Measurements from ENCODE around the gene COX14.
A peak's percentile ranks its signal among the peaks of the same experiment; 100 is the strongest.
"Not testable (repeated sequence)": the region's sequence is repeated elsewhere in the genome, so short reads cannot be mapped to it uniquely, and the experiment has no call there.

Gene COX14

DNA sequence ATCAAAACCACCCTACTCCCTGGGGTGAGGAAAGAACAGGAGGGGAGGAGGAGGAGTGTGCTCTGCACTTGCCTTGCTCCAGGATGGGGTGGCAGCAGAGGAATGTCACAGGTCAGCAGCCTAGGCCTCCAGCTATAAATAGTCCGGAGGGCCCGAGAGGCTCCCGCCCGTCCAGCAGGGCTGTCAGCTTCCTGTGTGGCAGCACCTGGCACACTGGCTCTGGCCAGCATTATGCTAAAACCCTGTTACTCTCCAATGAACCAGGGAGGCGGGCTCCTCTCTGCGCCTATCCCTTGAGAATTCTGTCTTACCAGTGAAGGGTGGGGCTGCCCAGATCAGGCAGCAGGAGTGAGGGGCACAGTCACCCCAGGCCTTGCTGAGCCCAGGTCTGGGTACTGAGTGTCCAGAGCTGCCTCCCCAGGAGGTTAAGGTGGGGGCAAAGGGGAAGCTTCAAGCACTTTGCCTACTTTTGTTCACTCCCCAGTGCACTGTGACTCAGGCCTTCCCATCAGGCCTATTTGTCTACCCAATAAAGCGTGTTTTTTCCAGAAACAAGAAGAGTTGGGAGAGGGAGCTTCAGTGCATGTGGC is 1.2 kb upstream of the COX14 start:
- peak in 1 of 2 experiments; percentile 13 for DNase-seq

DNA sequence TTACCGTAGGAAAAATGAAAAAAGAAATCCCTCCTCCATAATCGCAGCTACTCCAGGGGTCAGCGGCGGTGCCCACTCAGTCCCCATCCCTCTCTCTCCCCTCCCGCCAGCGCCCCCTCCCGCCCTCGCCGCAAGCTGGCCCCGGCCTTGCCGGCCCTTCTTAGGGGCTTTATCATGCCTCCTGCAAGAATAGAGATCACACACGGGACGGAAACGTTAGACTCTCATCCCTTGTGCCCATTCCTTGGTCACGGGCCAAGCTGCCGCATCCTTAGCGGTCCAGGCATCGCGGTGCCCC is 692 bp upstream of the COX14 start:
- no peak for DNase-seq

DNA sequence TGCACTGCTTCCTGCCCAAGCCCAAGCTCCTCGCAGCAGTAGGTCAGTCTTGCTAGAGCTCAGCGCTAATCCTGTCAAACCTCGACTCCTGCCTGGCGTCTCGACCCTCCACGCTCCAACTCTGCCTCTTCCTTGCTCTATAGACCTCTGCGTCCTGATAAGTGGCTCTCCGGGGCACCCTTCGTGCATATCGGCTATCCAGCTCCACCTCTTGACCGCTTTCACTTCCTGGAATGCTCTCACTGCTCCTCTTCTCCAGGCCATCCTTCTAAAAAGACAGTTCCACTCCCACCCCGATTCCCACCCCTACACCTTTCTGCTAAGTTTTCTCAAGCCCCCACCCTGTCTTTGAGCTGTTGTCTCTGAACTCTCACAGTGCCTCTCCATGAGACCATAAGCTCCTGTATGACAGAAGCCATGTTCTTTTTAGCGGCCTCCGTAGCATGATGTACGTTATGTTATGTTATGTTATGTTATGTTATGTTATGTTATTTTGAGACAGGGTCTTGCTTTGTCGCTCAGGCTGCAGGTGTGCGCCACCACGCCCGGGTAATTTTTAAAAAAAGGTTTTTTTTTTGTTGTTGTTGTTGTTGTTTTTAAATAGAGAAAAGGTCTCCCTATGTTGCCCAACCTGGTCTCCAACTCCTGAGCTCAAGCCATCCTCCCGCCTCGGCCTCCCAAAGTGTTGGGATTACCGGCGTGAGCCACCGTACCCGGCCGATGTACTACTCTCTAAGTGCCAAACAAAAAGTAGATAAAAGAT is 601 bp downstream of the COX14 start:
- DNase-seq, result no peak

DNA sequence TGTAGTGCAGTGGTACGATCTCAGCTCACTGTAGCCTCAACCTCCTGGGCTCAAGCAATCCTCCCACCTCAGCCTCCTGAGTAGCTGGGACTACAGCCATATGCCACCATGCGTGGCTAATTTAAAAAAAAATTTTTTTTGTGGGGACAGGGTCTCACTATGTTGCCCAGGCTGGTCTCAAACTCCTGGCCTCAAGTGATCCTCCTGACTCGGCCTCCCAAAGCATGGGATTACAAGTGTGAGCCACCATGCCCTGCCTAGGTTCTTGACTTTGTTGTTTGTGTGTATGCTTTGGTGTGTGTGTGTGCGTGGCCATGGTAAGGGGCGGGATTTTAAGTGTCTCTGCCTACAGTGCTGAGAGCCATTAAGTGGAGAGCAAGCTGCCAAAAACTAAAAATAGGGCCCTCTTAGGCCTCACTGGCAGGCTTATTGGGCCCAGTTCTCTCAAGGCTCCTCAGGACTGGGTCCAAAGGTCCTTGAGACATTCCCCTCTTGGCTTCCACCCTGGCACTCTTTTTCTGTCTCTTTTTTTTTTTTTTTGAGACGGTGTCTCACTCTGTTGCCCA is 5.1 kb downstream of the COX14 start:
- no peak for DNase-seq

DNA sequence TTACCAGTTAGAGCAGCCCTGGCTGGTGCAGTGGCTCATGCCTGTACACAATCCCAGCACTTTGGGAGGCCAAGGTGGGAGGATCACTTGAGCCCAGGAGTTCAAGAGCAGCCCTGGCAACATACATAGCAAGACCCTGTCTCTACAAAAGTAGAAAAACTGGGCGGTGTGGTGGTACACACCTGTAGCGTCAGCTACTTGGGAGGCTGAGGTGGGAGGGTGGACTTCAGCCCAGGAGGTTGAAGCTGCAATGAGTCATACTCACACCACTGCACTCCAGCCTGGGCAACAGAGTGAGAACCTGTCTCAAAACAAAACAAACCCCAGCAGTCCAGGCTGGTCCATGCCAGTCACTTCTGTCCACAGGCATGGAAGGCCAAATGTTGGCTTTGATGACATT is 7.4 kb downstream of the COX14 start:
- DNase-seq, result no peak

DNA sequence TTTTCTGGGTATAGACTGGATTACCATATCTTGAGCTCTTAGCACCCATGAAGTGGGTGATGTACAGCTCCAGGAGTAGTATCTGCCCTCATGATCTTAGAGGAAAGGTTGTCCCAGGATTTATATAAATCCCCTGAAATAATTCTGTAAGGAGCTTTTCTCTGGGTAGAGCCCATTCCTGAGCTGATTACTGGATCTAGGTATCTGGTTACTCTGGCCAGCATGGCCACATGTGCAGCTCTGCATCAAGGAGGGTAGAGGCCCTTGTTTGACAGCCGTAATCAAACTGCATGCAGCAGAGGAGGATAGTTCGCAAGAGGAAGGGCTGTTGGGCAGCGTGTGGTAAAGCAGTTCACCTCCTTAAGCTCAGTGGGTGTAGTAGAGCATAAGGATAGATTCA is 8.5 kb downstream of the COX14 start:
- no peak for DNase-seq

DNA sequence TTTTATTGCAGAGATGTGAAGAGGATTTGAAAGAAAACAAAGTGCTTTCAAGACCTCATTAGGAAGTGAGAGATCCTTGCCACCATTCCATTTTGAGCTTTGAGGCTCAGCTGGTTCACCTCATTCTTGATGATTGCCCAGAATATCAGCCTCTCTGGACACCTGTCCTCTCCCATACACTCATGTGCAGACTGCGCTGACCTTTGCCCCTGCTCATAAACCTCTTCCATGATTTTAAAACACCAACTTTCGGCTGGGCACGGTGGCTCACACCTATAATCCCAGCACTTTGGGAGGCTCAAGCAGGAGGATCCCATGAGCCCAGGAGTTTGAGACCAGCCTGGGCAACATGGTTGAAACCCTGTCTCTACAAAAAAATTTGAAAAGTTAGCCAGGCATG is 8.9 kb downstream of the COX14 start:
- no peak for DNase-seq

DNA sequence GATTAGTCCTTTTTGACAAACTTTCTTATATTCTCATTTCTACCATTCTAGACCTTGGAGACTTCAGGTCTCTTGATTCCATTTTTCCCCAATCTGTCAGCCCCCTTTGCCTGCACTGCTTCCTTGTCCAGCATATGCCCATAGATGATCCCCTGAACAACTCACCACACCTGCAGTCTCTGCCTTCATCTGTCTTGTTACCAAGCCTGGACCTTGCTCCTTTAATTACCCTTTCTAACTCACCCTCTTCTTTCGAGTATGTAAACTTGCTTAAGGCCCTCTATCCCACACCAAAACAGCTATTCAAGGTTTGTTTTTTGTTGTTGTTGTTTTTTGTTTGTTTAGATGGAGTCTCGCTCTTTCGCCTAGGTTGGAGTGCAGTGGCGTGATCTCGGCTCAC is 9.6 kb downstream of the COX14 start:
- no peak for DNase-seq

DNA sequence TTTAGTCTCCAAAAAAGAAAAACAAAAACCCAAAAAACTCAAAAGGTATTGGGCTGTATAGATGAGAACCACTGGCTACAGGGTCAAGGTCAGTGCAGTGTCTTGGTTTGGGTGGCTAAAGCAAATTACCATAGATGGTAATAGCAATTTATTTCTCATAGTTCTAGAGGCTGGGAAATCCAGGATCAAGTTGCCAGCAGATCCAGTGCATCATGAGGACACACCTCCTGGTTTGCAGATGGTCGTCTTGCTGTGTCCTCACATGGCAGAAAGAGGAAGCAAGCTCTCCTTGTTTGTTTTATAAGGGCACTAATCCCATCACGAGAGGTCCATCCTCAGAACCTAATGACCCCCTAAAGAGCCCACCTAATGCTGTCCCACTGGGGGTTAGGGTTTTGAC is 11.2 kb downstream of the COX14 start:
- DNase-seq, result no peak

DNA sequence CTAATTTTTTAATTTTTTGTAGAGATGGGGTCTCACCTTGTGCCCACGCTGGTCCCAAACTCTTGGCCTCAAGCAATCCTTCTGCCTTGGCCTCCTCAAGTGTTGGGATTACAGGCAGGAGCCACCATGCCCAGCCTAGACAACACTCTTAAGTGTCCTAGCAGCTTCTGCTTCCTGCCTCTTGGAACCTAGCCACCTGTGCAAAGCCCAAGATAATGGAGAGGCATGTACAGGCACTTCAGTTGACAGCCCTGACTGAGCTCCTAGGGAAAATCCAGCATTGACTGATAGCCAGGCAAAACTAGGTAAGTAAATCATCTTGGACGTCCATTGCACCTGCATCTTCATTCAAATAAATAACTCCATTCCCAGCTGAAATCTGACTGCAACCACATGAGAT is 15.5 kb downstream of the COX14 start:
- no peak for DNase-seq

DNA sequence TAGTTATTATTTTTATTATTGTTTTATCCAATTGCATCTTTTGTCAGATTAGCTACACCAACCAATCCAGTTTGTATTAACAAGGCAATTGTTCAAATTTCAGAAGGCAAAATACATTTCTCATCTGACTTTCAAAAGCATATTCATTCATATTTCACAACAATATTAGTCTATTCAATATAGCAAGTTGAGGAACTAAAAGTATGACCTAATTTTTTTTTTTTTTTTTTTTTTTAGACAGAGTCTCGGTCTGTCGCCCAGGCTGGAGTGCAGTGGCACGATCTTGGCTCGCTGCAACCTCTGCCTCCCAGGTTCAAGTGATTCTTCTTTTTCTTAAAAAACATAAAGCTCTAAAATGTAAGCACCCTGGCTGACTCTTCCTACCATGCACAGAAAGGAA is 17.3 kb downstream of the COX14 start:
- DNase-seq, result no peak

DNA sequence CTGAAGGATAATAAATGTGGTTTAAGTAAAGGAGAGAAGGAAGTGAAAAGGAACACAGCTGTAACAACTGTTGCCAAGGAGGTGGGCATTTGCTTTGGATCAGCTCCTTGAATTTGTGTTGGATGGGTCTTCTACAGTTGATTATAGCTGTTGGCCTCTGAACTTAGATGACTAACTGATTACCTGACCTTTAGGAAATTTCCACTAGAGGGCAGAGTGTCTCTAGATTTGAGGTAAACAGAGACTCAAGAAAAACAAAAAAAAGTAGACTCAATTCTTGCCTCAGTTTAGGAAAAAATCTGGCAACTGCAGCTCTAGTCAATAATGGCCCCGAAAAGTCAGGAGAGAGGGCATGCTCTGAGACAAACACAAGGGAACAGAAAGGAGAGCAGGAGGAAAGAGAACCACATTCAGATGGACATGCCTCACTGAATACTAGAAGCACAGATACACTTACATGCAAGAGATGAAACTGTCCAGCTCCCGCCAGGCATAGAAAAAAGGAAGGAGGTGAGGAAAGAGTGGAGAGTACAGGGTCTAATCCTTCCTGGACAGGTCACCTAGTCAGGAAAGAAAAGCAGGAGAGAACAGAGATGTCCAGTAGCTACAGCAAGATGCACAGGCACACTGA is 20.6 kb downstream of the COX14 start:
- no peak for DNase-seq

DNA sequence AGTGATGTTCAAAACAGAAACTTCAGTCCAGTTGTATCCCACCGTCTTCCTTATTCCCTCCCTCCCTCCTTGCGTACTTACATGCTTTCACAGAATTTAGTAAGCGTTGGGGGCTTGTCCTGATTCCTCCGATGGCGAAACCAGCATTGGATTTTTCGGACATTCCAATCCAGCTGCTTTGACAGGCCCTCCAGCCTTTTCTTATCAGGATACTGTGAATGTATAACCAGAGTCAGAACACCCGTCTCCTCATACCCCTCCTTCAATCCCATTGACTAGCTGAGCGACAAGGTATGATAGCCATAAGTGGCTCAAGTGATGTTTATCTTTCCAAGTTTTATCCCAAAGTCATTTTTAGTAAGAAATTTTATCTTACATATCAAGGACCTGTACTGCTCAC is 31.0 kb downstream of the COX14 start:
- DNase-seq, result no peak

DNA sequence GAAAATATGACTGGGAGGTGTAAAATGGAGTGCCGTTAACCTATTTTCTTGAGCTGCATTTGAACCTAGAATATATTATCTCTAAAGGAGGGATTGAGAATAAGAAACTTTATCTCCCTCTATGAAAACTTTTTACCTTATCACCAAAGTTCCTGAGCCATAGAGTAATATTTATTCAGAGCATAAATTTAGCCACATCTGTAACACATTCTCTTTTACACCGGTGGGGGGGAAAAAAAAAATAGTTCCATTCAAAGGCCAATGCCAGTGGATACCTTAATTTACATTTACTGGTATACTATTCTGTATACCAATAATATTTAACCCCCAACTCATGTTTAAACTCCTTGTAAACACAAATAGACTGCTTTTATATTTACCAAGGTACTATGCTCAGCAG is 33.4 kb downstream of the COX14 start:
- DNase-seq, result no peak

DNA sequence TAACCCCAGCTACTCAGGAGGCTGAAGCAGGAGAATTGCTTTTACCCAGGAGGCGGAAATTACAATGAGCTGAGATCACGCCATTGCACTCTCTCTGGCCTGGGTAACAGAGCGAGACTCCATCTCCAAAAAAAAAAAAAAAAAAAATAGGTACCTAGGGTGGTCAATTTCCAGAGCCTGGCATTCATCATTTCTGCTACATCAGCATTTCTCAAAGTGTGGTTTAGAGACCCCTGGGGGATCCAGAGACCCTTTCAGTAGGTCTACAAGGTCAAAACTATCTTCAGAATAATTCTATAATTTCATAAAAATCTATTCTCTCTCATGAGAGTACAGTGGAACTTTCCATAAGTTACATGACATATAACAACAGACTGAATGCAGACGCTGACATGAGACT is 35.2 kb downstream of the COX14 start:
- DNase-seq, result no peak

DNA sequence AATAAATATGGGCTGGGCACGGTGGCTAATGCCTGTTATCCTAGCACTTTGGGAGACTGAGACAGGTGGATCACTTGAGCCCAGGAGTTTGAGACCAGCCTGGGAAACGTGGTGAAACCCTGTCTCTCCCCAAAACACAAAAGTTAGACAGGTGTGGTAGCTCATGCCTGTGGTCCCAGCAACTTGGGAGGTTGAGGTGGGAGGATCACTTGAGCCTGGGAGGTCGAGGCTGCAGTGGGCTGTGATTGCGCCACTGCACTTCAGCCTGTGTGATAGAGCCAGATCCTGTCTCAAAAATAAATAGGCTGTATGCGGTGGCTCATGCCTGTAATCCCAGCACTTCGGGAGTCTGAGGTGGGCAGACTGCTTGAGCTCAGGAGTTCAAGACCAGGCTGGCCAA is 36.0 kb downstream of the COX14 start:
- DNase-seq, result not testable (repeated sequence)

DNA sequence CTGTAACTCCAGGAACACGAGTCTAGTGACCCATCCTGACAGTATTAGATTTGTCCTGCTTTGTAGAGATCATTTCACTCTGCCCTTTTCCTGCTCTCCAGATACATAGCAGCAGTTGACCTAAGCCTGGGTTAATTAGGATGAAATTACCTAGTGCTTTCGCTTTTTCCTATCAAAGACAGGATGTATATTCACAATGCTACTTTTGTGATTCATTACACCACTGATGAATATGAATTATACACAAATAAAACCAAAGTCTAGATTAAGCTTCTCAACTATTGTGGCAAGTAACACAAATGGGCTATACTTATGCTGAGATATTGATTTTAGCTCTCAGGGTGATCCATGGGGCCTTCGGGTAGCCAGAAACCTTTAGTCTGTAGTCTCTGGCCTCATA is 37.3 kb downstream of the COX14 start:
- DNase-seq, result no peak

DNA sequence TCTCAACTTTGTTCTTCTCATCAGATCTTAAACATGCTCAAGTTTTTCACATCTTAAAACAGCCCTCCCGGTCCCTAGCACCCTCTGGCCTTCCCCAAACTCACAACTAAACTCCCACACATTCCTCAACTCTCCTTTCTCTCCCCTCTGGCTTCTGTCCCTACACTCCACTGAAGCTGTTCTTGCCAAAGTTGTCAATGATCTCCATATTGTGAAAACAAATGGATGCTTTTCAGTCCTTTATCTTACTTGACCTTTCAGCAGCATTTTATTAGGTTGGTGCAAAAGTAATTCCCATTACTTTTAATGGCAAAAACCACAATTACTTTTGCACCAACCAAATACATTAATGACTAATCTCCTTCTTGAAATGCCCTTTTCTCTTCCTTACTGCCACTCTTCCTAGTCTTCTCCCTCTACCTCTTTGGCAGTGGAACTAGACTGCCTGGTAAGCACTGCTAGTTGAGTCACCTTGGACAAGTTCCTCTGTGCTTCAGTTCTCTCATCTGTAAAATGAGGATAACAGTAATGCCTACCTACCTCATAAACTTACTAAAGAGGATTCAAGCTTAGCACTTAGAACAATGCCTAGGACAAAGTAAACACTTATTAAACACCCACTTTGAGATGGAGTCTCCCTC is 39.1 kb downstream of the COX14 start:
- DNase-seq, result no peak

DNA sequence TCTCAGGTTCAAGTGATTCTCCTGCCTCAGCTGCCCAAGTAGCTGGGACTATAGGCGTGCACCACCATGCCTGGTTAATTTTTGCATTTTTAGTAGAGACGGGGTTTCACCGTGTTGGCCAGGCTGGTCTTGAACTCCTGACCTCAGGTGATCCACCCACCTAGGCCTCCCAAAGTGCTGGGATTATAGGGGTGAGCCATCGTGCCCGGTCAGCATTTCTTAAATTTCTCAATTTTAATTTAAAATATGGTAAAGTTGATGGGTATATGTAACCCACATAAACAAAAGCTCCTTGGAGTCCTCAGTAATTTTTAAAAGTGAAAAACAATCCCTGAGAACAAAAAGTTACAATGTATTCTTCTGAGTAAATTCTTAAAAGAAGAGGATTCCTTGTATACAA is 42.9 kb downstream of the COX14 start:
- not testable (repeated sequence) for DNase-seq

DNA sequence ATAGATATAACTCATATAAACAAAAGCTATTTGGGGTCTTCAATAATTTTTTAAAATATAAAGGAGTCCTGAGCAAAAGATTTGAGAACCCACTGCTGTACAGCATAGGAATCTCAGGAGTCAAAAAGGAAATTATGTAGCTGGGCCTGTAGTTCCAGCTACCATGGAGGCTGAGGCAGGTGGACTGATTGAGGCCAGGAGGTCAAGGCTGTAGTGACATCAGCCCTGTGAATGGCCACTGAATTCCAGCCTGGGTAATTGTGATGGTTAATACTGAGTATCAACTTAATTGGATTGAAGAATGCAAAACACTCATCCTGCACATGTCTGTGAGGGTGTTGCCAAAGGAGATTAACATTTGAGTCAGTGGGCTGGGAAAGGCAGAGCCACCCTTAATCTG is 44.6 kb downstream of the COX14 start:
- DNase-seq, result no peak

DNA sequence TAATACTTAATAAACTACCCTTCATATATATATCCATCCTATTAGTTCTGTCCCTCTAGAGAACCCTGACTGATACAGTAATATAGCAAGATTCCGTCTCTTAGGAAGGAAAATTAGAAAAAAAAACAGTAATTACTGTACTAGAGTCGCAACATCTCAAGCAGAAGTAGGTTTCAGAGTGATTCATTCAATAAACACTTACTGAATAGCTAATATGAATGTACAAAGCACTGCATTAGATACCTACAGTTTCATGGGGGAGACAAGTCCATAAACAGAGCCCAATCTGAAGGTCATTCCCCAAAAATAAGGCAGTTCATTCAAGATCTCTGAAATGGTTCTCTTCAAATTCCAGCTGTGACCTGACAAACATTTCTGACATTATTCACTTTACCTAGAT is 45.2 kb downstream of the COX14 start:
- no peak for DNase-seq

DNA sequence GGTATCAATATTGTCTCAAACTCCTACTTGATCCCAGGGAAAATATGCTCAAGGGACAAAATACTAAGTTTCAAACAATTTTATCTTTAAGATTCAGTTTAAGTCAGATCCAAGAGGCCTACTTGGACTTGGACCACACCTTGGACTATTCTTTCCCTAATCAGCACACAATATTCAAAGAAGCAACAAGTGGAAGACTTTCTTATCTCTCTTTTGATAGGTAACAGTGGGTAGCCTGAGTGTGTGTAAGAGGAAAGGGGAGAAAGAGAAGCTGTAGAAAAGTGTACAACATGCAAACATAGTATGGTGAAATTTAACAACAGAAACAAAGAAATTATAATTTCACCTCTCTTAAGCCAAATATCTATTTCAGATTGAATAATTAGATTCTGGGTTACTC is 48.6 kb downstream of the COX14 start:
- DNase-seq, result no peak

DNA sequence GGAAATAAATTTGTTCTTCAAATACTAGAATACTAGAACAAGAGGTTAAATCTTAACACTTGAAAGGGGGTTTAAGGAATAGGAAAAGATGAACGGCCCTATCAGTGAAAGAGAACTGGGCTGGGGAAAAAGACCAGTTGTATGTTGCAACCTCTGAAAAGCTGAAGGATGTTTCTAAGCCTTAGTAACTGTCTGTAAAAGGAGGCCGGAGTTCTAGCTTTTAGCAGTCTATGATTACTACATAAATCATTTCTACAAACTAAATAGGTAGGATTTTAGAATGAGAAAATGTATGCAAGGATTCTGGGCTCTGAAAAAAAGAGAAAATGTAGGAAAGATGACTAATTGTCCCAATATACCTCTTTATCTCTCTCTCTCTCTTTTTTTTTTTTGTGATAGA is 50.2 kb downstream of the COX14 start:
- DNase-seq, result no peak

DNA sequence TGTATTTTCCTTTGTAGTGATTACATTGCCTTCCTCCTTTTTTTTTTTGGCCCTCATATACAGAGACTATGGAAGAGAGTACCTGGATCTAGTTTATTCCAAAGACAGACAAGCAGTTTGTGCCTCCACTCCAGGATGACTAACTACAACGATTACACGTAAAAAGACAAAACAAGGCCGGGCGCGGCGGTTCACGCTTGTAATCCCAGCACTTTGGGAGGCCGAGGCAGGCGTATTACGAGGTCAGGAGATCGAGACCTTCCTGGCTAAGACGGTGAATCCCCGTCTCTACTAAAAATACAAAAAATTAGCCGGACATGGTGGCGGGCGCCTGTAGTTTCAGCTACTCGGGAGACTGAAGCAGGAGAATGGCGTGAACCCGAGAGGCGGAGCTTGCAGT is 52.9 kb downstream of the COX14 start:
- no peak for DNase-seq

All from activated CD4-positive, alpha-beta T cell treated with anti-CD3 and anti-CD28 coated beads, Interleukin-2, amount 50 U/mL, for 48 hours (primary cell).